Activated naive CD4-positive, alpha-beta T cell treated with anti-CD3 and anti-CD28 coated beads, Interleukin-2, amount 50 U/mL, for 72 hours (primary cell): ENCODE data around the gene FASN. TPM values are rescaled to one million over a fixed set of nuclear protein-coding genes. Genes with fewer than 3 reads are reported as not detected.
"Not testable (repeated sequence)": the region's sequence is repeated elsewhere in the genome, so short reads cannot be mapped to it uniquely, and the experiment has no call there.

Experiments used
- ATAC-seq, 2 donors: fragments of 150-1000 bp; cut with Tn5 transposase; 2 replicates each; pipeline ENCODE4 v1.10.0; 2021; ENCODE audit warnings: mild to moderate bottlenecking in 2 of 2, moderate library complexity in 2 of 2
- DNase-seq, 2 donors: peaks; one replicate each; pipeline ENCODE4 v3.0.0; 2021 to 2022; ENCODE audit warnings: low spot score in 2 of 2
- H3K27ac Mint-ChIP-seq, 2 donors: one replicate each; pipeline ENCODE4 v1.8.0; 2022; ENCODE audit warnings: mild to moderate bottlenecking in 2 of 2, mixed read lengths in 2 of 2
- H3K36me3 Mint-ChIP-seq, 2 donors: one replicate each; pipeline ENCODE4 v1.8.0; 2022; ENCODE audit warnings: mixed read lengths in 2 of 2
- H3K9me3 Mint-ChIP-seq, 2 donors: one replicate each; pipeline ENCODE4 v1.8.0; 2022; ENCODE audit warnings: mixed read lengths in 2 of 2
- total RNA-seq, 2 donors: library from RNA; stranded (reverse); gene quantifications; one replicate each; pipeline ENCODE4 v1.2.3, GENCODE V29; 2022

FASN gene
- total RNA-seq, 2 donors from 2014 or later = 82.6 to 171 TPM

GRCh38 chr17:82050761-82051641 is 47.0 kb downstream of the FASN start:
- Mint-ChIP-seq H3K9me3 (no peaks in the 10 kb centered on the region), H3K36me3 (no peaks in the 10 kb centered on the region), H3K27ac (peak overlapping the region; percentile 83 to 90)
- ATAC-seq (peak; percentile 11 to 31), DNase-seq (no peak)

GRCh38 chr17:82050152-82050760 is 47.8 kb downstream of the FASN start:
- Mint-ChIP-seq H3K9me3 (no peaks in the 10 kb centered on the region), H3K27ac (peak overlapping the region in 1 of 2 donors; percentile 83), H3K36me3 (no peaks in the 10 kb centered on the region)
- ATAC-seq (no peak), DNase-seq (no peak)

GRCh38 chr17:82049521-82049971 is 48.5 kb downstream of the FASN start:
- Mint-ChIP-seq H3K36me3 (no peaks in the 10 kb centered on the region), H3K27ac (no peak overlapping the region), H3K9me3 (no peaks in the 10 kb centered on the region)
- ATAC-seq (no peak), DNase-seq (no peak)

GRCh38 chr17:82049106-82049505 is 48.9 kb downstream of the FASN start:
- ATAC-seq = no peak
- H3K36me3 Mint-ChIP-seq = no peaks in the 10 kb centered on the region
- DNase-seq = no peak
- H3K9me3 Mint-ChIP-seq = no peaks in the 10 kb centered on the region
- H3K27ac Mint-ChIP-seq = no peak overlapping the region

- ATAC-seq (no peak), DNase-seq (no peak)
- Mint-ChIP-seq H3K9me3 (no peaks in the 10 kb centered on the region), H3K27ac (peak overlapping the region in 1 of 2 donors; percentile 29), H3K36me3 (no peaks in the 10 kb centered on the region)
Observed at GRCh38 chr17:82048571-82048971, 49.5 kb downstream of the FASN start.

GRCh38 chr17:82047914-82048570 is 50.0 kb downstream of the FASN start:
- H3K36me3 Mint-ChIP-seq = no peaks in the 10 kb centered on the region
- no peak for DNase-seq
- H3K9me3 Mint-ChIP-seq = no peaks in the 10 kb centered on the region
- no peak for ATAC-seq
- H3K27ac Mint-ChIP-seq = no peak overlapping the region

GRCh38 chr17:82047379-82047778 is 50.7 kb downstream of the FASN start:
- Mint-ChIP-seq H3K36me3 (no peaks in the 10 kb centered on the region), H3K27ac (no peak overlapping the region), H3K9me3 (no peaks in the 10 kb centered on the region)
- no peak for DNase-seq
- no peak for ATAC-seq

- Mint-ChIP-seq H3K9me3 (no peaks in the 10 kb centered on the region), H3K27ac (no peak overlapping the region), H3K36me3 (no peaks in the 10 kb centered on the region)
- no peak for ATAC-seq
- no peak for DNase-seq
Observed at GRCh38 chr17:82046903-82047302, 51.1 kb downstream of the FASN start.

- Mint-ChIP-seq H3K27ac (no peak overlapping the region), H3K9me3 (no peaks in the 10 kb centered on the region), H3K36me3 (no peaks in the 10 kb centered on the region)
- ATAC-seq = no peak
- no peak for DNase-seq
Observed at GRCh38 chr17:82045936-82046484, 52.0 kb downstream of the FASN start.

- H3K9me3 Mint-ChIP-seq = no peaks in the 10 kb centered on the region
- ATAC-seq (no peak), DNase-seq (no peak)
- H3K27ac Mint-ChIP-seq = no peak overlapping the region
- no peaks in the 10 kb centered on the region for H3K36me3 Mint-ChIP-seq
Observed at GRCh38 chr17:82043507-82043906, 54.5 kb downstream of the FASN start.

GRCh38 chr17:82042649-82043048 is 55.4 kb downstream of the FASN start:
- ATAC-seq (no peak), DNase-seq (no peak)
- Mint-ChIP-seq H3K27ac (no peak overlapping the region), H3K9me3 (no peaks in the 10 kb centered on the region), H3K36me3 (no peaks in the 10 kb centered on the region)

- Mint-ChIP-seq H3K36me3 (no peaks in the 10 kb centered on the region), H3K27ac (no peak overlapping the region), H3K9me3 (no peaks in the 10 kb centered on the region)
- DNase-seq = no peak
- ATAC-seq = no peak
Observed at GRCh38 chr17:82041144-82041814, 56.8 kb downstream of the FASN start.

GRCh38 chr17:82039695-82040299 is 58.2 kb downstream of the FASN start:
- H3K36me3 Mint-ChIP-seq = no peaks in the 10 kb centered on the region

GRCh38 chr17:82038796-82039409 is 59.1 kb downstream of the FASN start:
- DNase-seq, H3K9me3 Mint-ChIP-seq, H3K36me3 Mint-ChIP-seq, ATAC-seq, H3K27ac Mint-ChIP-seq: not testable (repeated sequence)

More at GRCh38 chr17:82039695-82040299, 58.2 kb downstream of the FASN start:
- Mint-ChIP-seq H3K27ac (no peak overlapping the region), H3K9me3 (no peaks in the 10 kb centered on the region)
- DNase-seq (no peak), ATAC-seq (no peak)

GRCh38 chr17:82037889-82038195 is 60.2 kb downstream of the FASN start:
- Mint-ChIP-seq H3K27ac (peak overlapping the region in 1 of 2 donors; percentile 71), H3K9me3 (no peaks in the 10 kb centered on the region), H3K36me3 (no peaks in the 10 kb centered on the region)
- DNase-seq (no peak), ATAC-seq (no peak)
